Retina (tissue), 1 donor: ENCODE data around the gene ALDH4A1.

Source experiments
- DNase-seq: peaks from one replicate; pipeline ENCODE4 v3.0.0-alpha.2; 2016

Gene ALDH4A1

DNA sequence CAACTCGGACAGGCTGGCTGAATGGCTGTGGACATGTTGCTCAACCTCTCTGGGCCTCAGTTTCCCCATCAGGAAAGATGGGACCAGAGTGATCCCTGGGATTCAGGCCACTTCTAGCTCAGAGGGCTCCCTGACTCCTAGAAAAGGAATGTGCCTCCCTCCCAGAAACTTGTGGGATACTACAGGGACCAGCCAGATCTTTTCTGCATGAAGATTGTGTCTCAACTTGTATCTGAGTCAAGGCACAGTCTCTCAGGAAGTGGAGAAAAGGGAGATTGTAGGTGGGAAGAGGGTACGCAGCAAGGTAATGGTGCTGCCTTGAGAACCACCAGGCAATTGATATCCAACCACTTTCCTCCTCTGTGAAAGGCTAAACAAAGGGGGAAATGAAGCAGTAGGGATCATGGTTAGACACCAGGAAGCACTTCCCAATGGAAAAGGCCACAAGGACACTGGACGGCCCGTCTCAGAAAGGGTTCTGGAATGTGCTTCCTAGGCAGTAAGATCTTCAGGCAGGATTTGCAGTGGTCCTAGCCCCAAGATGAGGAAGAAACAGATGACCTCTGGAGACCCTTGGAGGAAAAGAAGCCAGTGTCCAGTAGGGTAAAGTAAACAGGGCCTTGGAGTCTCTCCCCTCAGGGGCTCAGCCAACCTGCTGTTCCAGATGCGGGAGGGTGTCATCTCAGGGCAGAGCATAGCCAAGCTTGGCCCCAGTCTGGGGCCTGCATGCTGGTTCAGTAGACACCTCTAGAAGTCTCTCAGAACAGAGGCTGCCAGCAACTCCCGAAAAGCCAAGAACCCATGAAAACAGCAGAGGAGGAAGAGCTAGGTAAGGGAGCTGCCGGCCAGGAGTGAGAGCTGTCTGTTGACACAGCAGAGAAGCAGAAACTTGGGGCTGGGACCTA is 37.3 kb upstream of the ALDH4A1 start:
- no peak for DNase-seq

DNA sequence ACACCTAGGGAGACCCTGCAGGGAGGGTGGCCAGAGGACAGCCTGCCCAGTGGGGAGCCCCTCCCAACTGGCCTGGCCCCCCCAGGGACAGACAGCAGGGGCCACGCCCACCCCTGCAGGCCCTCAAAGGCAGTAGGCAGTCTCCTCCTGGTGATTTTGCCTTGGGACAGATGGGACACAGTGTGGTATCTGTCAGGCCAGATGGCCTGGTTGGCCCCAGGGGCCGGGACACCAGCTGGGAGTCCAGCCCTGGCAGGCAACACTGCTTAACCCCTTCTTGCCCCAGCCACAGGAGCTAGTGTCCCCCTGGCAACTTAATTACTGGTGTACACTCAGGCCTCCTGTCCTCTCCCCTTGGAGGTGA is 36.3 kb upstream of the ALDH4A1 start:
- DNase-seq: peak; percentile 83

DNA sequence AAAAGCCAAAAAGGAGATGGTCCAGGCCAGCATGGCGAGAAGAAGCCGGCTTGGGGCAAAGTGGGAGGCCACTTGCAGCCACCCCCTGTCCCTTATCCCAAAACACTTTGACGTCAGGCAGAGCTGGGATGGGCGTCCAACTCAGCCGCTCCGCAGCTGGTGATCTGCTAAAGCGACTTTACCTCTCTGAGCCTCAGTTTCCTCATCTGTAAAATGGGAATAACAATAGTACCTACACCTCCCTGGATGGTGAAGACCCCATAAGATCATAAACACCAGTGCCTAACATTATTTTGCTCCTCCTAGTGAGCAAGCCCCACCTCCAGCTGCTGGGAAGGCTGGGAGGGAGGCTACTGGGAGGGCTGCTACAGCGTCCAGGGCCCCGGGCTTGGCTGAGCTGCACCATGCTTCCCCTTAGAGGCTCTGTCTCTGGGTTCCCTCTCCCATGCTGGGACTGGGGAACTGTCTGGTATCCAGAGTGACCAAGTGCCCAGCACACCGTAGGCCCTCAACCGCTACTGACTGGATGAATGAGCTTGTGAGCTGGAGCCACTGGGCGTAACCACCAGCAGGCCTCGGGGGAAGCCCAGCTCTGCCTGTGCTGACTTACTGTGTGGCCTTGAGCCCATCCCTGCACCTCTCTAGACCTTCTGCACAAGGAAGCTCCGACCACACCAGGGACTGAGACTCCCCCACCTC is 35.8 kb upstream of the ALDH4A1 start:
- DNase-seq: no peak

DNA sequence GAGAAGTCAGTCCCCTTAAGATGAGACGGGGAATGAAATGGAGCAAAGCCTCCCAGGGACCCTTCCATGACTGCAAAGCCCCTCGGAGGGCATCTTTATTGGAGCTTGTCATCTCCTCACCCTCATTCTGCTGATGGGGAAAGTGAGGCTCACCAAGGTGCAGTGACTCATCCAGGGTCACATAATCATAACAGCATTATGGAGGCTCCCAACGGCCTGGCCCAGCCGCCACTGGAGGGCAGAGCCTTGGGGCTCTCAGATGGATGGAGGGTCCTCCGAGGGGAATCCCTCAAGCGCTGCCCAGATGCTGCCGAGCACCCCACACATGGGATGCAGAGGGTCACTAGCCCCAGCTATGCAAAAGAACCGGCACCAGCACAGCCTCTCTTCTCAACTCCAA is 35.2 kb upstream of the ALDH4A1 start:
- DNase-seq: no peak

DNA sequence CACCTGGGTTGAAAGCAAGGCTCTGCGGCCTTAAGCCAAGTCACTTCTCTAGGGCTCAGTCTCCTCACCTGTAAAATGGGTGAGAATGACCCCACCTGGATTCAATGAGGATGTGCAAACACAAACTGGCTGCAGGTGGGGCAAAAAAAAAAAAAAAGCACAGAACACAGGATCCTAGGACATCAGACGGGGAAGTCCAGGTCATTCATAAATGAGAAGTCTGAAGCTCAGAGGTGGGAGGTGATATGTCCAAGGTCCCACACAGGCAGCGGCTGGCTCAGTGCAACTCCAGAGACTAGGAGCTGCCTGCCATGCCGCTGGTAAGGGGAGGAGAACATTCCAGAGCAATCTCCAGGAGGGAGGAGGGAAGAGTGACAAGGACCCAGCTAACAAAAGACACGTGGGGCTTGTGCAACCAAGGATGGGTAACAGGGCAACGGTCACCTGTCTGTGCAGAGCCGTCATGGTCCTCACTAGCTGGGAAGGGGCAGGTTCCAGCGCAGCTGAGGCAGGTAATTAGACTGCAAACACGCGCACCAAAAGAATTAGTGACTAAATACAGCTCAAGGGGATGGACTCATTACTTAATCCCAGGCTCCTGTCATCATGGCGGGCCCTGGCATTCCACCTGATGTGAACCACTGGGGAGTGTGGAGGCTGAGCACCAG is 34.6 kb upstream of the ALDH4A1 start:
- DNase-seq: no peak

DNA sequence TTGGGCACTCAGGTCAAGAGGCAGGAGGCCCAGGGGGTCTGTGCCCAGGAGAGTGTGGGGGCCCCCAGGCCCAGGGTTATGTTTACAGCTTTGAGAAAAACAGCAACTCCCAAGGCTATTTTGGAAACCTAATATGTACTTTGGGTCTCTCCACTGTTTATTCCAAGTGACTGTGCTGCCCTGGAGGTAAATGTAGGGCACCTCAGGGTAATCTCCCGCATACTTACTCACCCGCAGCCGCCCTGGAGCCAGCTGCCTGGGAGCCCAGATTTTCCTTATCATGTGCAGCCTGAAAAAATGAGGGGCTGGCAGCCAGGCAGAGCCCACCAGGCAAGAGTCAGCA is 34.1 kb upstream of the ALDH4A1 start:
- DNase-seq: no peak

DNA sequence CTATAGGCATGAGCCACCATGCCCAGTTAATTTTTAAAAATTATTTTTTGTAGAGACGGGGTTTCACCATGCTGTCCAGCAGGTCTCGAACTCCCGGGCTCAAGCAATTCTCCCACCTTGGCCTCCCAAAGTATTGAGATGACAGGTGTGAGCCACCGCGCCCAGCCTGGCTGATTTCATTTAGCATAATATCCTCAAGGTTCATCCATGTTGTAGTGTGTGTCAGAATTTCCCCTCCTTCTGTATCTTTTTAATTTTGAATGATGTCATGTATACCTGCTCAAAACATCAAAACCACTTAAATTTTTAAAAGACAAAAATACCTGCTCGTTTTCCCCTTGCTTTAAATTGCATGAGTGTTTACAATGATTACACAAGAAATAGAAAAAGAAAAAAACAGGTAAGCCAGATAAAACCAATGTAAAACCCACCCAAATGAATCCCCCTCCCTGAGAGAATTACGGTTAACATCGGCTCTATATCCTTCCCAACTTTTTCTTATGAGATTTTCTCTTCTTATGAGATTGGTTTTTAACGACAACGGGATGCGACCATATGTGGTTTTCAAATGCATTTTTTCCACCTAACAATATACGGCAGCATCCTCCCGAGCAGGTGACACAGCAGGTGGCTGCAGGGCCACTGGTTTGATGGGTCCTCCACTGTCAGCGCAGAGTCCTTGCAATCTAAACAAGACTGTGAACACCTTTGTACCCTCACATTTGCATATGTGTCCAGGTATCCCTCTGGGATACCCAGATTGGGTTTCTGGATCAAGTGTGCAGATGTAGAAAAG is 32.0 kb upstream of the ALDH4A1 start:
- no peak for DNase-seq

DNA sequence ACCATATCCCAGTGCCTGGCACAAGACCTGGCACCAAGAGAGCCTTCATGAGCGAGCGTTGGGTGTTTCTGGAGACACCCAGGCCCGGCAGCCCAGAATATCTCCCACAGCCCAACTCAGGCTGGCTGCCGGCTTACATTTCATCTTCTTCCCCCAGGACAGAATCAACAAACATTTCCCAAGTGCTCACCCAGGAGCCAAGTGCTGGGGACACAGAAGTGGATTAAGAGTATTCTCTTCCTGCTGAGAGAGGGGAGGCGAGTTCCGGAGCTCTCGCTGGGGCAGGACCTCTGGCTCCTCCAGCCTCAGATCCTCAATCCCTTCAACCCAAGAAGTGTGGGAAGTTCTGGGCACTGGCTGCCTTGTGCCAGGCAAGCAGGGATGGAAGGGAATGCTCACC is 30.5 kb upstream of the ALDH4A1 start:
- DNase-seq: no peak

DNA sequence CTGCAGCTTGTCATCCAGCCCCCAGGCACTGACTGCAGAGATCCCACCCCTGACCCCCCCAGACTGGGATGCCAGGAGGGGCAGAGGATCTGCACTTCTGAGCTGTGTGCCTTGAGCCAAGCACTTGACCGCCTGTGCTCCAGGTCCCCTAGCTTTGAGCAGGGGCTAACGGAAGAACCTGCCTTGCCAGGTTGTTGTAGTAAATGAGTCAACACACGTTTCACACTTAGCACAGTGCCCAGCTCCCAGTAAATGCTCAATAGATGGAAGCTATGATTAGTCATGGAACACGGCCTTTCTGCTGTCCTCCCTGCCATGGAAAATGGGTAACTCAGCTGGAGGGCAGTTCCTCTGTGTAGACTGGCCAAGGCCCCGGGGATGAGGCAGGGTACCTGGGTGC is 30.0 kb upstream of the ALDH4A1 start:
- no peak for DNase-seq

DNA sequence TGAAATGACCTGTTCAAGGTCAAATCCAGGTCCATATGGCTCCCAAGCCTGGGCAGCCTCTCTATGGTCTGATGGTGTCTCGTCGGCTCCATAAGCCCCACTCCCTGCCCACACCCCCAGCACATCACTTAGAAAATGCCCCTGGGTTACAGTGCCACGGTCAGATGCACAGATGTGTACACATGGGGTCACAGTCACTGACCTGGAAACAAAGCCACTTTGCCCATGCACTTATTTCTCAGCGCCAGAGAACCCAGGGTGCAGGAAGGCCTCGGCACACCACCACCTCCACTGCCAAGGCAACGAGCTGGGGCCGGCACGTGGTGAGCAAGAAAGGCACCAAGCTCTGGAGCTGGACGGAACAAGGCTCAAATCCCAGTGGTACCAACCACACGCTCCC is 29.4 kb upstream of the ALDH4A1 start:
- peak; percentile 57 for DNase-seq

DNA sequence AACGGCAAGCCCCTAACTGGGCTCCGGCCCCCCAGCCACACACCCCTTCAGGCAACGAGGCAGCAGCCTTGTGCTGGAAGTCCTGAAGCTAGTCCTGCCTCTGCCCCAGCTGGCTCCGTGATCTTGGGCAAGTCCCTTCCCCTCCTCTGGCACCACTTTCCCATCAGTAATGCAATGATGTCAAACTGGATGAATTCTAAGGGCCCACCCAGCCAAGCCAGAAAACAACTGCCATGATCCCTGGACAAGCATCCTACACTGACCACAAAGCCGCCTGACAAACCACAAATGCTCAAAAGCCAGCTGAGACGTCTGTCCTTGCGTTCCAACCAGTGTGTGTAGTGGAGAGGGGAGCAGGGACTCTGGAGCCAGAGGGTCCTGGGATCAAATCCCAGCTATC is 27.3 kb upstream of the ALDH4A1 start:
- DNase-seq: no peak

DNA sequence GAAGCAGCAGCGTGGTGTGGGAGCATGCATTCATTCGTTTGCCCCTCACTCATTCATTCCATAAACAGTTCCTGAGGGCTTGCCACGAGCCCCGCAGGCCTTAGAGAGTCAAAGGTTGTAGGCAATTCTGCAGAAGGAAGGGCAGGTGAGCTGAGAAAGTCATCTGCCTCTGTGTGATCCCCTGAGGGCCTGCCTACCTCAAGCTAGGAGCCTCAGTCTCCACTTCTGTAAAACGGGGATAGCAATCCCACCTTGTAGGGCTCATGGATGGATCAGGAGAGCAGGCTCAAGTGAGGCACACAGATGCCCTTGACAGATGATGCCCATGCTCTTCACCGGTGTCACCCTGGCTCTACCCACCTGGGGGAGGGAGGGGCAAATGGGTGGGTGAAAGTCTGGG is 26.6 kb upstream of the ALDH4A1 start:
- no peak for DNase-seq

DNA sequence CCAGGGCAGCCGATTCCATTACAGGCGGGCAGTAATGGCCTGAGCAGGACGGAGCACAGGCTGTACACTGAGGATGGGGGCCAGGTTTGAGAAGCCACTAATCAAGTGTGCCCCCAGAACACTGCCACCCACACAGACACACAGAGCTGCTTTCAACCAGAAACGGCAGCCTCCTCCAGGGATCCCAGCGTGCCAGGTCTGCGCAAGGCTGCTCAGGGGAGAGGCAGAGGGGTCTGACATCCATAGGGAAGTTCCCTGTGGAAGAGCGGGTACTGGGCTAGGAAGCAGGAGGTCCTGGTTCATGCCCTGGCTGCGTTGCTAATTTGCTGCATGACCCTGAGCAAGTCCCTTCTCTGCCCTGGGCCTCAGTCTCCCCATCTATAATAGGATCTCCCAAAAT is 26.1 kb upstream of the ALDH4A1 start:
- no peak for DNase-seq

DNA sequence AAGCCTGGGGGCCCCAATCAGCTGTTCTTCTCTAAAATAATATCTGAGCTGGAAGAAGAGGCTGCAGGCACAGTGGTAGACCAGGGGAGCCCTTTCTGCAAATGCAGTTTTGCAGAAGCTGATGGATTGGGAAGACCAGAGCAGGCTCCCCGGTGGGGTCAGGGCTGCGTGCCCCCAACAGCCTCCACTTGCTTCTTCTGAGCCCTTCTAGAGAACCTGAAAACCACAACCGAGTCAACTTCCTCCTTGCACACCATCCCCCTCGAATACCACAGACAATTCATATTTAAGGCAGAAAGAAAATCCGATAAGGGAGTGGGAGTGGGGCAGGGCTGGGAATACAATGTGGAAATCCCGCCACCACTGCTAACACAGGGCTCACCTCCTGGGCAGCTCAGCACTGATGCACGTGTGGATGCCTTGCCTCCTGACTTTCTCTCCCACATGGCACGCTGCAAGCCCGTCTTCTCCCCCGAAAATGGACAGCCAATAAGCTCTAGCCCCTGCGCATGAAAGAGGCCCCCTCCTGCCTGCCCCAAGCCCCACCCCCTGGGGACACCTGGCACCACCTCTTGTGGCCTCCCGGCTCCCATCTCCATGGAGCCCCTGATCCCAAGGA is 25.4 kb upstream of the ALDH4A1 start:
- DNase-seq: no peak

DNA sequence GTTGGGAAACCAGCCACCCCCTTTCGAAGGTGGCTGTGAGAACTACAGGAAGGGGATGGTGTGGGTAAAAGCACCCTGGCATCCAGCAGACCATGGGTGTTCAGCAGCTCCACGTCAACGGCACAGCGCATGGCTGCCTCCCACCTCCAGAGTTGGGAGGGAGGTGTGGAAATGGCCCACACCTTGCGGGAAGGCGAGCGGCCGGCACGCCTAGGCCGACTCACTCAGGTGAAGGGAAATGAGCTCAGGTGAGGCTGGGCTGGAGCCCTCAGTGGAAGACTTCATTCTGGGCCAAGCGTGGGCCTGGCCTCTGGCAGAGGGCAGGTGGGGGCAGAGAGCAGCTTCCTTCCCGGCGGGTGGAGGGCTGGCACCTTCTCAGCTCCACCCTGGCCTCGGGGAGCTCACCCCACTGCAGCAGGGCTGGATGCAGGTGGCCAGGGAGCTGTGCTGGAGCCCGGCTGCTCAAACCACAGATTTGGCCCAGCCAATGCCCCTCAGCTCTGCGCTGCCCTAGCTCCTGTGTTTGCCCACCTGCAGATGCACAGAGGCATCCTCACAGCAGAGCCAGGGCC is 24.8 kb upstream of the ALDH4A1 start:
- no peak for DNase-seq

DNA sequence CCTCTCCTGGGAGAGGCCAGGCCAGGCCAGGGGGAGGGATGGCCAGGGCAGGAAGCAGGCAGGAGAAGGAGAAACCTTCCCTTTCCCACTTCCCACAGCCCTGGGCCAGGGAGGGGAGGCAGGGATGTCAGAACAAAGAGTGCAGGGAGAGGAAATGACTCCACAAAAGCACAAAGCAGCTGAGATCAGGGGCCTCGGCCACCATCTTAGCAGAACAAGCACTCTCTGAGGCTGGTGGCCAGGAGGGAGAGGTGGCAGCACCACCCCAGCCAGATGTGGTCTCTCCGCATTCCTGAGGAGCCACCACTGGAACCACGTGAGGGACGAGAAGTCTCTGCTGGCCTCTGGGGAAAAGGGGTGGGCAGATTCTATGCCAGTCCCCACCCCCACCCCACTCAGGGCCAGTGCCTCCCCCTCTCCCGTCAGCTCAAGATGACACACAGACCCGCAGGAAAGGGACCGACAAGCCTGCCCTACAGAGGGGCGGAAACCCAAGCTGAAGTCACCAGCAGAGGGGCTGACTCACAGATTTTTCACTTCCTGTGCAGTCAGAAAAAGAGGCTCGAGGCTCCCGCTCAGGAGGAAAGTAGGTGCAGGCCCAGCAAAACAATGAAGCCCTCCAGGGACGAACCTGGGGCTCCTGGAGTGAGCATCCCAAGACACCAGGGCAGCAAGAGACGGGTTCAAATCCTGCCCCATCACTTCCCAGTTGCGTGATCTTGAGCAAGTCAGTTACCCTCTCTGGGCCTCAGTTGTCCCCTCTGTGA is 24.1 kb upstream of the ALDH4A1 start:
- DNase-seq: no peak

DNA sequence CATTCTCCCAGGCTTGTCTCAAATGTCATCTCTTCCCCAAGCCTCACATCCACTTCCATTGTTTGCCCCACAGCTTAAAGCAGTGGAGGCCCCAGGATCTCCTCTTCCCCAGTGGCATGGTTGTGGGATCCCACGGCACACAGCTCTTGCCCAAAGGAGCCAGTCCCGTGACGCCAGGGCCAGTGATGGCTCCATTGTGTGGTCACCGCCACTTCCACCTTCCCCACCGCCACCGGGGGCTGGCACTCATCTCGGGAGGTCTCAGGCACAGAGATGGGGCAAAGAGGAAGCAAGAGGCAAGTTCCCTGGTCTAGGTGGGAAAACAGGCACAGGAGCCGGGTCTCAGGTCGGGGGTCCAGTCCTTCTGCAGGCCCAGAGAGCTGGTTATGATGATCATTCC is 22.9 kb upstream of the ALDH4A1 start:
- no peak for DNase-seq

DNA sequence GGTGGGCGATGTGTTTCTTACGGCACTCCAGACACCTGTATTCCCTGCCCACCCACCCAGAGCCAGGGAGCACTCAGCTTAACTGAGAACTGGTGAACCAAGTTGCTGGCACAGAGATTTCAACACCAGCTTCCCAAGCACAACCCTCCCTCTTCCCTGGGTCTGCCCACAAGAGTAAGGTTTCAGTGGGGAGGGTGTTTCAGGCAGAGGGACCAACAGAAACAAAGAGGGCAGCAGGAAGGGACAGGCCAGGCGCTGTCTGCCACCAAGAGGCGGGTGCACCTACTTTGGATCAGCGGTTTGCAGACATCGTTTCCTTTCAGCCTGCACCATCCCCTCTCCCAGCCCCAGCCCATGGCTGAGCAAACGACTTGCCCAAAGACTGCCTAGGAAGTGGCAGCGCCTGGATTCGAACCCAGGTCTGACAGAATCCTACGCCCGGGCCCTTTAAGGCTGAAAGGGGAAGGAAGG is 21.9 kb upstream of the ALDH4A1 start:
- no peak for DNase-seq

DNA sequence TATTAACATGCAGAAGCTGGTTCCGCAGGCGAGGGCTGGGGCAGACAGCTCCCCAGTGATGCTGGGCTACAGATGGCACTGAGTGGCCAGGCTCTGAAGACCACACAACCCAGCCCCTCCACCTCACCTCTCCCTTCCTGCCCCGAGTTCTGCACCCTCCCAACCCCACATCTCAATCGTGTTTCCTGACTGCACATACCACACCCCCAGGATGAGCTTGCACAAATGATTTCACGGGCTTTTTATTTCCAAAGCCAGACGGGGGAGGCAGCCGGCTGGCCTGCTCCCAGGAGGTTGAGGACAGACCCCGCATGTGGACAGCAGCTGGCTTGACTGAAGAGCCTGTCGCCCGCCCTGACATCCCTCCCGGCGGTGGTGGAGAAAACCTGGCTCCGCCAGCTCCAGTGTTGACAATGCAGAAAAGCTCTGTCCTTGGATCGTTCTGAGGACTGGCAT is 21.4 kb upstream of the ALDH4A1 start:
- peak; percentile 72 for DNase-seq

DNA sequence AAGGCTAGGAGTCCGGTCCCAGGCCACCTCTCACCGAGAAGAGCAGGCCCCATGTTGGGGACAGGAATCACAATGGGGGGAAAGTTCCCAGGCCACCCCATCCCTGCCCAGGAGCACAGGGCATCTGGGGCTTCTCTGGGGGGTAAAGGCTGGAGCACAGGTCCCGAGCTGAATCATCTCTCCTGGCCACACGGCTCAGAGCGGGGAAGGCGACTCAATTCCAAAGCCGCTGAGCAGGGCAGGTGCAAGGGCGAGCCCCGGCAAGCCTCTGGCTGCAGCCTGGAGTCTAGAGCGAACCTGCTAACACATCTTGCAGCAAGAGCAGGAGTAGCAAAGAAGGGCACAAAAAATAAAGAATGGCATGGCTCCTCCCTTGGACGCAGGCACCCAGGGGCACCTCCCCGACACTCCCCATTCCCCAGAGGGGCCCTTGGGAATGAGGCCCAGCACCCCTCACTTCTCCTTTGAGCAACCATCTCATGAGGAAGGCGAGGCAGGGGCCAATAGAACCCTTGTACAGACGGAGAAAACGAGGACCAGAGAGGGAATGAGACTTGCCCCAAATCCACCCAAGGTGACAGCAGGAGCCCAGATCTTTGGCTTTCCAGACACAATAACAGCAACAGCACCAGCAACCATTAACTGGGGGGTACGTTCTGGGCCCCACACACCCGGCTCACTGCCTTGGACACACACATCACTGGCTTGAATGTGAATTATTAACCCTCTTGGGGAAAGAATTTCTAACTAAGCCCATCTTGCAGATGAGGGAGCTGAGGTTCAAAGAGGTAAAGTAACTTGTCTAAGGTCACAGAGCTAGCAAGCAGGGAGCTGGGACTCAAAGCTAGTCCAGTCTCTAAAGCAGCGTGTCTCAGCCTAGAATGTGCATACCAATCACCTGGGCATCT is 20.7 kb upstream of the ALDH4A1 start:
- DNase-seq: no peak
